ENCODE data around the gene SLC30A1. TPM values are rescaled to one million over a fixed set of nuclear protein-coding genes. Genes with fewer than 3 reads are reported as not detected.

The SLC30A1 gene
- total and polyA plus RNA-seq, 2 of the 13 experiments (the other 11 are each of a cell fraction or from before 2014, with no cell fraction given) = 5.9 to 24.4 TPM

DNA sequence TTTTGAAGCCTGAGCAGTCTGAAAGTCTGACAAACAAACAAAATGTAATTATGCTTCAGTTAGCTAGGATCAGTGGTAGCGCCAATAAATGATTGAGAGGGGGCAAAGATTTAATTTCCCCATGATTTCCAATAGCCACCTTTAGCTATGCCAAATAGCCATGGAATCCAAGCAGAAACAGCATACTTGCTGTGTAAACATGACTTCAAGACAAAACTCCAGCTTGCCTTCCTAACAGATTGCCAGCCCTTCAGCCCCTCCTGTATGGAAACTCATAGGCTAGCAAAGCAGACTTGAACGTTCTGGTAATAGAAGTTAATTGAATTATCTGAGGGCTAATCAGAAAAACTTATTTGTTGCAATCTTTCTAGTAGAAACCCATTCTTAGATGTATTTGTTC is 25.6 kb upstream of the SLC30A1 start (continued):
- TF ChIP-seq ZBED4 (CRISPR knock-in tag; IDR thresholded peaks at IDR 0.05; ENCODE audit: borderline replicate concordance) = no peak
- TF ChIP-seq, protein P1, sequence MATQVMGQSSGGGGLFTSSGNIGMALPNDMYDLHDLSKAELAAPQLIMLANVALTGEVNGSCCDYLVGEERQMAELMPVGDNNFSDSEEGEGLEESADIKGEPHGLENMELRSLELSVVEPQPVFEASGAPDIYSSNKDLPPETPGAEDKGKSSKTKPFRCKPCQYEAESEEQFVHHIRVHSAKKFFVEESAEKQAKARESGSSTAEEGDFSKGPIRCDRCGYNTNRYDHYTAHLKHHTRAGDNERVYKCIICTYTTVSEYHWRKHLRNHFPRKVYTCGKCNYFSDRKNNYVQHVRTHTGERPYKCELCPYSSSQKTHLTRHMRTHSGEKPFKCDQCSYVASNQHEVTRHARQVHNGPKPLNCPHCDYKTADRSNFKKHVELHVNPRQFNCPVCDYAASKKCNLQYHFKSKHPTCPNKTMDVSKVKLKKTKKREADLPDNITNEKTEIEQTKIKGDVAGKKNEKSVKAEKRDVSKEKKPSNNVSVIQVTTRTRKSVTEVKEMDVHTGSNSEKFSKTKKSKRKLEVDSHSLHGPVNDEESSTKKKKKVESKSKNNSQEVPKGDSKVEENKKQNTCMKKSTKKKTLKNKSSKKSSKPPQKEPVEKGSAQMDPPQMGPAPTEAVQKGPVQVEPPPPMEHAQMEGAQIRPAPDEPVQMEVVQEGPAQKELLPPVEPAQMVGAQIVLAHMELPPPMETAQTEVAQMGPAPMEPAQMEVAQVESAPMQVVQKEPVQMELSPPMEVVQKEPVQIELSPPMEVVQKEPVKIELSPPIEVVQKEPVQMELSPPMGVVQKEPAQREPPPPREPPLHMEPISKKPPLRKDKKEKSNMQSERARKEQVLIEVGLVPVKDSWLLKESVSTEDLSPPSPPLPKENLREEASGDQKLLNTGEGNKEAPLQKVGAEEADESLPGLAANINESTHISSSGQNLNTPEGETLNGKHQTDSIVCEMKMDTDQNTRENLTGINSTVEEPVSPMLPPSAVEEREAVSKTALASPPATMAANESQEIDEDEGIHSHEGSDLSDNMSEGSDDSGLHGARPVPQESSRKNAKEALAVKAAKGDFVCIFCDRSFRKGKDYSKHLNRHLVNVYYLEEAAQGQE (IDR thresholded peaks at IDR 0.05; ENCODE audit: borderline replicate concordance in 1 of 2, low read depth in 1 of 2, low read length in 2 of 2) = no peak
- TF ChIP-seq ZNF839 (CRISPR knock-in tag; IDR thresholded peaks at IDR 0.05; ENCODE audit: borderline replicate concordance) = no peak
- TF ChIP-seq, protein P2, sequence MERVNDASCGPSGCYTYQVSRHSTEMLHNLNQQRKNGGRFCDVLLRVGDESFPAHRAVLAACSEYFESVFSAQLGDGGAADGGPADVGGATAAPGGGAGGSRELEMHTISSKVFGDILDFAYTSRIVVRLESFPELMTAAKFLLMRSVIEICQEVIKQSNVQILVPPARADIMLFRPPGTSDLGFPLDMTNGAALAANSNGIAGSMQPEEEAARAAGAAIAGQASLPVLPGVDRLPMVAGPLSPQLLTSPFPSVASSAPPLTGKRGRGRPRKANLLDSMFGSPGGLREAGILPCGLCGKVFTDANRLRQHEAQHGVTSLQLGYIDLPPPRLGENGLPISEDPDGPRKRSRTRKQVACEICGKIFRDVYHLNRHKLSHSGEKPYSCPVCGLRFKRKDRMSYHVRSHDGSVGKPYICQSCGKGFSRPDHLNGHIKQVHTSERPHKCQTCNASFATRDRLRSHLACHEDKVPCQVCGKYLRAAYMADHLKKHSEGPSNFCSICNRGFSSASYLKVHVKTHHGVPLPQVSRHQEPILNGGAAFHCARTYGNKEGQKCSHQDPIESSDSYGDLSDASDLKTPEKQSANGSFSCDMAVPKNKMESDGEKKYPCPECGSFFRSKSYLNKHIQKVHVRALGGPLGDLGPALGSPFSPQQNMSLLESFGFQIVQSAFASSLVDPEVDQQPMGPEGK (CRISPR knock-in tag; IDR thresholded peaks at IDR 0.05) = no peak
- 0 out of 2 replicates have a peak, but pooled peaks have one; percentile 22 for TF ChIP-seq DMAP1 (CRISPR knock-in tag; IDR thresholded peaks at IDR 0.05)
- no peak for TF ChIP-seq ZNF326 (CRISPR knock-in tag; IDR thresholded peaks at IDR 0.05; ENCODE audit: borderline replicate concordance)
- no peak for TF ChIP-seq SMYD3 (CRISPR knock-in tag; IDR thresholded peaks at IDR 0.05)
- no peak for TF ChIP-seq NCOA5 (CRISPR knock-in tag; IDR thresholded peaks at IDR 0.05)
- no peak for TF ChIP-seq ZNF720 (CRISPR knock-in tag; IDR thresholded peaks at IDR 0.05)
- no peak for TF ChIP-seq ZFP41 (CRISPR knock-in tag; IDR thresholded peaks at IDR 0.05; ENCODE audit: borderline replicate concordance)
- TF ChIP-seq ZNF577 (CRISPR knock-in tag; IDR thresholded peaks at IDR 0.05; ENCODE audit: borderline replicate concordance, low read depth) = no peak
- TF ChIP-seq, protein P3, sequence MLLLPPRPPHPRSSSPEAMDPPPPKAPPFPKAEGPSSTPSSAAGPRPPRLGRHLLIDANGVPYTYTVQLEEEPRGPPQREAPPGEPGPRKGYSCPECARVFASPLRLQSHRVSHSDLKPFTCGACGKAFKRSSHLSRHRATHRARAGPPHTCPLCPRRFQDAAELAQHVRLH (CRISPR knock-in tag; IDR thresholded peaks at IDR 0.05; ENCODE audit: borderline replicate concordance, low read depth) = no peak
- no peak for TF ChIP-seq ZNF605 (CRISPR knock-in tag; IDR thresholded peaks at IDR 0.05)
- no peak for TF ChIP-seq SOX13 (IDR thresholded peaks at IDR 0.05)
- TF ChIP-seq SOX13 (CRISPR knock-in tag; conservative IDR thresholded peaks at IDR 0.05 in 1 of 2, IDR thresholded peaks at IDR 0.05 in 1 of 2) = peak in 1 of 2 experiments; percentile 43; a peak in 1 of 4 replicates
- 0 out of 2 replicates have a peak, but pooled peaks have one; percentile 16 for TF ChIP-seq HMG20A (CRISPR knock-in tag; IDR thresholded peaks at IDR 0.05; ENCODE audit: borderline replicate concordance)
- no peak for TF ChIP-seq ZNF879 (CRISPR knock-in tag; IDR thresholded peaks at IDR 0.05)
- TF ChIP-seq FOXK1 (CRISPR knock-in tag; IDR thresholded peaks at IDR 0.05; ENCODE audit: borderline replicate concordance, low read depth) = peak; percentile 43; the same call in 1 of the 2 replicates
- no peak for TF ChIP-seq FOXA1 (IDR thresholded peaks at IDR 0.05)
- peak; percentile 94 for TF ChIP-seq FOXA1 (CRISPR knock-in tag; IDR thresholded peaks at IDR 0.05)
- TF ChIP-seq ZBTB1 (CRISPR knock-in tag; IDR thresholded peaks at IDR 0.05; ENCODE audit: borderline replicate concordance) = no peak
- TF ChIP-seq NFYC (CRISPR knock-in tag; IDR thresholded peaks at IDR 0.05) = no peak
- no peak for TF ChIP-seq MBD4 (IDR thresholded peaks at IDR 0.05; ENCODE audit: borderline replicate concordance, low read length)

Data from HepG2 (cell line).